ENCODE measurements around the gene MAGI2. TPM values are rescaled to one million over a fixed set of nuclear protein-coding genes. Genes with fewer than 3 reads are reported as not detected.

Gene MAGI2
- total RNA-seq, 2 experiments from 2014 or later: 0.03 to 0.17 TPM

GRCh38 chr7:77967429-77967828 lies 1486.0 kb downstream of the MAGI2 start:
- Histone ChIP-seq H3K9me2 (ENCODE audit: insufficient read depth, low read length) (no peaks in the 10 kb centered on the region), H3K36me3 (ENCODE audit: insufficient read depth, low read length) (peaks cover 1% of the 10 kb centered on the region), H3K4me1 (ENCODE audit: insufficient read depth, low read length, poor library complexity, severe bottlenecking) (no peaks in the 10 kb centered on the region), H3K9me3 (ENCODE audit: low read length) (no peaks in the 10 kb centered on the region), H3K79me2 (ENCODE audit: insufficient read depth, low read depth, low read length) (no peaks in the 10 kb centered on the region), H3K27ac (ENCODE audit: low read depth, low read length, poor library complexity, severe bottlenecking) (no peak overlapping the region), H3K4me3 (ENCODE audit: low read depth, low read length, poor library complexity, severe bottlenecking) (no peak overlapping the region), H4K20me1 (ENCODE audit: insufficient read depth, low read length) (no peaks in the 10 kb centered on the region), H3K4me2 (ENCODE audit: low read length) (no peak overlapping the region), H2AFZ (ENCODE audit: low read length) (no peak overlapping the region)
- no peak for DNase-seq (ENCODE audit: low spot score)
- intact Hi-C loops (cut with micrococcal nuclease; ENCODE audit: unreplicated experiment): no loop called here
- CTCF ChIA-PET (ENCODE audit: unreplicated experiment): no interaction called here
- no TSS peak for BruUV-seq (replicated peaks)
- TF ChIP-seq EZH2phosphoT487 (IDR thresholded peaks at IDR 0.05; ENCODE audit: borderline replicate concordance, low read depth, low read length): no peak
- no peak for TF ChIP-seq CTCF (conservative IDR thresholded peaks at IDR 0.05; ENCODE audit: low read length)
- POLR2A ChIA-PET: interaction anchor here (1.0 kb wide), 2 partner anchors 11 to 14 kb away, joined by 3 to 4 read pairs; no protein-coding TSS in a partner anchor

Small RNA genes lying within 50 kb of the gene (small RNA-seq; reads per million reads assigned to genes)
- gene RNU6-337P: not detected
- not detected for gene RNU6-530P
